Stimulated activated CD4-positive, alpha-beta T cell treated with anti-CD3 and anti-CD28 coated beads, TNF-alpha, amount 100 ng/mL, for 1 hour (primary cell): ENCODE results near the gene LRRC3C.
A peak's percentile ranks its signal among the peaks of the same experiment; 100 is the strongest.
"Not testable (repeated sequence)": the region's sequence is repeated elsewhere in the genome, so short reads cannot be mapped to it uniquely, and the experiment has no call there.

Experiments
- DNase-seq, 3 donors: peaks; one replicate each; pipeline ENCODE4 v3.0.0-alpha.2; 2020; ENCODE audit warnings: low read depth in 3 of 3, low spot score in 1 of 3

LRRC3C gene

GRCh38 chr17:39927101-39927928 lies at the start of gene LRRC3C, which contains the start of gene ORMDL3:
TSS of gene LRRC3C (plus strand) at chr17:39927732. CDS start at chr17:39941524, 13,792 bp downstream.
TSS of gene ORMDL3 (minus strand) at chr17:39927601. CDS start at chr17:39924203, 3,398 bp downstream.
- peak; percentile 72 to 81 (median 79) for DNase-seq

GRCh38 chr17:39886102-39886501 lies 41.4 kb upstream of the LRRC3C start:
- DNase-seq = not testable (repeated sequence)

- DNase-seq = no peak
Observed at GRCh38 chr17:39887078-39887477, 40.5 kb upstream of the LRRC3C start.

GRCh38 chr17:39889200-39889599 lies 38.3 kb upstream of the LRRC3C start:
- DNase-seq = no peak

GRCh38 chr17:39894681-39895376 lies 32.7 kb upstream of the LRRC3C start:
- no peak for DNase-seq

- no peak for DNase-seq
Observed at GRCh38 chr17:39898088-39898487, 29.4 kb upstream of the LRRC3C start.

GRCh38 chr17:39899215-39899614 lies 28.3 kb upstream of the LRRC3C start:
- DNase-seq = no peak

- not testable (repeated sequence) for DNase-seq
Observed at GRCh38 chr17:39902027-39902426, 25.5 kb upstream of the LRRC3C start.

- no peak for DNase-seq
Observed at GRCh38 chr17:39903158-39903884, 24.2 kb upstream of the LRRC3C start.

GRCh38 chr17:39904990-39905288 lies 22.6 kb upstream of the LRRC3C start:
- DNase-seq = no peak

GRCh38 chr17:39908789-39909352 lies 18.7 kb upstream of the LRRC3C start:
- DNase-seq = no peak

GRCh38 chr17:39913989-39914388 lies 13.5 kb upstream of the LRRC3C start:
- DNase-seq = no peak

GRCh38 chr17:39915559-39915958 lies 12.0 kb upstream of the LRRC3C start:
- no peak for DNase-seq

- no peak for DNase-seq
Observed at GRCh38 chr17:39916918-39917317, 10.6 kb upstream of the LRRC3C start.

GRCh38 chr17:39919087-39919683 lies 8.3 kb upstream of the LRRC3C start:
- DNase-seq = no peak

- DNase-seq = peak in 1 of 3 donors; percentile 45
Observed at GRCh38 chr17:39920218-39921210, 7.0 kb upstream of the LRRC3C start.

GRCh38 chr17:39921323-39921722 lies 6.2 kb upstream of the LRRC3C start:
- no peak for DNase-seq

- DNase-seq = no peak
Observed at GRCh38 chr17:39922006-39922405, 5.5 kb upstream of the LRRC3C start.

- no peak for DNase-seq
Observed at GRCh38 chr17:39923230-39923629, 4.3 kb upstream of the LRRC3C start.
